MG63 (cell line): ENCODE results near the gene CDHR2. TPM values are rescaled to one million over a fixed set of nuclear protein-coding genes. Genes with fewer than 3 reads are reported as not detected.
A peak's percentile ranks its signal among the peaks of the same experiment; 100 is the strongest.

ENCODE experiments used
- DNase-seq: peaks from one replicate; pipeline ENCODE4 v3.0.0-alpha.2; 2020
- H3K27me3 ChIP-seq: fragments of 250-450 bp; sonication (Bioruptor Pico); 2 replicates; pipeline ENCODE4 v1.5.1; 2020; ENCODE audit warnings: mild to moderate bottlenecking, moderate library complexity
- H3K36me3 ChIP-seq: fragments of 250-450 bp; sonication (Bioruptor Pico); 2 replicates; pipeline ENCODE4 v1.5.1; 2020; ENCODE audit warnings: mild to moderate bottlenecking, moderate library complexity
- H3K4me3 ChIP-seq: fragments of 250-450 bp; sonication (Bioruptor Pico); 2 replicates; pipeline ENCODE4 v1.5.1; 2020; ENCODE audit warnings: mild to moderate bottlenecking, moderate library complexity
- H3K9me3 ChIP-seq: fragments of 250-450 bp; sonication (Bioruptor Pico); 2 replicates; pipeline ENCODE4 v1.5.1; 2020; ENCODE audit warnings: mild to moderate bottlenecking, moderate library complexity
- total RNA-seq: library from RNA; depleted of rRNA; stranded (reverse); fragments of >200 nt; shearing (Covaris generic); gene quantifications from 2 replicates; pipeline ENCODE4 v1.2.3, GENCODE V29; 2014; ENCODE audit warnings: low replicate concordance

The CDHR2 gene
- total RNA-seq, 1 experiment from 2014 or later: not detected

DNA sequence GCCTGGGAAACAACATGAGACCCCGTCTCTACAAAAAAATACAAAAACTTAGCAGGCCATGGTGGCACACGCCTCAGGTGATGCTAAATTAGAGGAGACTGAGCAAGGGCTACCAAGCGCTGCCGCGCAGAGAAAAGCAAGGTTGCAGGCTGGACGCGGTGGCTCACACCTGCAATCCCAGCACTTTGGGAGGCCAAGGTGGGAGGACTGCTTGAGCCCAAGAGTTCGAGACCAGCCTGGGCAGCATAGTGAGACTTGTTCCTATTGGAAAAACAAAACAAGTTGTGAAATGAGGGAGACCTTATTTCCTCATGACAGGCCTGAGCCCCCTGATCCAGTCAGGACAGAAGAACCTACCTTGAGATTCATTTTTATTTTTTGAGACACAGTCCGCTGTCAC is 23.5 kb upstream of the CDHR2 start:
- no peak for DNase-seq
- no peaks in the 10 kb centered on the region for H3K9me3 ChIP-seq
- peaks cover 41% of the 10 kb centered on the region for H3K36me3 ChIP-seq
- H3K4me3 ChIP-seq: no peak overlapping the region
- H3K27me3 ChIP-seq: no peaks in the 10 kb centered on the region

DNA sequence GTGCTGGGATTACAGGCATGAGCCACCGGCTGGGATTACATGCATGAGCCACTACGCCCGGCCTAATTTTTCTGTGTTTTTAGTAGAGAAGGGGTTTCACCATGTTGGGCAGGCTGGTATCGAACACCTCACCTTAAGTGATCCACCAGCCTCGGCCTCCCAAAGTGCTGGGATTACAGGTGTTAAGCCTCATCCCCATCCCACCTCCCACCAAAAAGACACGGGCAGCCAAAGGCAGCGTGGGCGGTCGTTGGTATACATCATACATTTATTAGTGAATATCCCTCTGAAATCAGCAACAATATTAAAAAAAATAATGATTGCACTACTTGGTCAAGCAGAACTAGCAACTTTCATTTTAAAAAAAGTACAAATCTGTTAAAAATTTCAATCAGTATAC is 22.7 kb upstream of the CDHR2 start:
- peaks cover 48% of the 10 kb centered on the region for H3K36me3 ChIP-seq
- H3K4me3 ChIP-seq: no peak overlapping the region
- no peak for DNase-seq

DNA sequence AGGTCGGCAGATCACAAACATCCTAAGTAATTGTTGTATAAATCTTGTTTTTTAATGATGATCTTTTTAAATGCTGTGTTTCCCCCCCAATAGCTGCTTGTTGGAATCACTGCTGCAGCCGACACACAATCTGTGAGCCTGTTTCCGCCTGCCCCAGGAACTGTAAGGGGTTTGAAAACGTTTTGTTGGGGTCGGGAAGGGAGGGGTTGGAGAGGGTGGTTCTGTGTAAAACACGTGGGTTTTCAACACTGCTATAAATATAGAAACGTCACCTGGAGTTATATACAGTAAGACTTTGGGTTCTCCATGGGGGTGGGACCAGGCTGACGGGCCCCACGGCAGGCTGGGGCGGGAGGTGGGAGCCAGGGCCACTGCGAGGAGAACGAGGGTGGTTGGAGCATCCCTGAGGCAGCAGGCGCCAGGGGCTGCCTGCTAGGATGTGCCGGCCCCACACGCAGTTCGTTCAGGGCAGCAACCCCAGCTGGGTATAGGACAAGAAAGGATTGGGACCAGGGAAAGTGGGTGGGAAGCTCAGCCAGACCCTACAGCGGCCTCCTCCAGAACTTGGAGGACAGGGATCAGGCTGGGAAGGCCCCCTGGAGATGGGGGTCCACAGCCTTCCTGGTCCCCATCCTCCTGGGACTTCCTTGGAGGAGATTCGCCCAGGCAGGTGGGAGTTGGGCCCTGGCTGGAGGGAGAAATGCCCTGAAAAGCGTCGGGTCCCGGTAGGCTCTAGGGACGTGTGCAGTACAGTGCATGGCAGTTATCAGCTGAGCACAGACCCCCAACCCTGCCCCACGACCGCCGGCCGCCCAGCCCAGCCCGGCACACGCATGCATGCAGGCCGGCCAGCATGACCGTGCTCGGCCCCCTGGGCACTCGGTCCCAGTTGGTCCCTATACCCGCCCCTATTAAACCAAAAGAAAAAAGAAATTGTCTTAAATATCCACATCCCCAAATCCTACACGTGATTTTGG is 21.6 kb upstream of the CDHR2 start:
- Histone ChIP-seq H3K27me3 (no peaks in the 10 kb centered on the region), H3K4me3 (no peak overlapping the region), H3K36me3 (peaks cover 54% of the 10 kb centered on the region), H3K9me3 (no peaks in the 10 kb centered on the region)
- no peak for DNase-seq

More for the DNA sequence above, 22.7 kb upstream of the CDHR2 start:
- H3K27me3 ChIP-seq: no peaks in the 10 kb centered on the region
- H3K9me3 ChIP-seq: no peaks in the 10 kb centered on the region

DNA sequence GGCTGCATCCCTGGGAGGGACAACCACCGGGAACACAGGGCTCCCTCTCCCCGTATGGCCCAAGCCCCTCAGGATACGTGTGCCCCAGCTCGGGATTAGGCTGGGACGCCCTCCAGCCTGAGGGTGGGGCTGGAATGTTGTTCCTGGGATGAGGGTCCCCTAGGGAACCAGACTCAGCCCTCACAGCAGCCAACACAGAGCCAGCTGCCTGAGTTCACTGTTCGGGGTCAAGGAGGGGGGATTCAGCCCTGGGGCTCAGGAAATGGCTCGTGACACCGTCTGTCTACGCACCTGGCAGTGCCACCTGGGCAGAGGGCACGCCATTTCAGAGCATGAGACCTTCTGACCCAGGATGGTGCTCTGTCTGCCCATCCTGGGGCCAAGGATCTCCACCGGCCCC is 20.8 kb upstream of the CDHR2 start:
- Histone ChIP-seq H3K9me3 (no peaks in the 10 kb centered on the region), H3K27me3 (no peaks in the 10 kb centered on the region), H3K36me3 (peaks cover 61% of the 10 kb centered on the region), H3K4me3 (no peak overlapping the region)
- DNase-seq: no peak

DNA sequence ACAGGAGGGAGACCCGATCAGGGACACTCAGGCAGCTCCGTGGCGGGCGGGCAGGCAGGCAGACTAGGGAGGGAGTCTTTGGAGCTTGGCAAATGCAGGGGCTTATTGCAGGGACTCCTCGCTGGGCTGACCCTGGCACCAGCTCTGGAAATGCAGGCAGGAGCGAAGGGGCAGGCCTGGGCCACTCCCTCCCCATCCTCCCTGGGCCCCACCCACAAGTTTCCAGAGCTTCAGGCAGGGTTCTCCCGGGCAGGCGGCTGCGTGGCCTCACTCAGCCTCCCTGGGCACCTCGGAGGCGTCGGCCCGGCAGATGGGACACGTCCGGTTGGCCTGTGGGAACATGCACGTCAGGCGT is 20.4 kb upstream of the CDHR2 start:
- Histone ChIP-seq H3K9me3 (no peaks in the 10 kb centered on the region), H3K27me3 (no peaks in the 10 kb centered on the region), H3K36me3 (peaks cover 65% of the 10 kb centered on the region), H3K4me3 (no peak overlapping the region)
- DNase-seq: no peak

DNA sequence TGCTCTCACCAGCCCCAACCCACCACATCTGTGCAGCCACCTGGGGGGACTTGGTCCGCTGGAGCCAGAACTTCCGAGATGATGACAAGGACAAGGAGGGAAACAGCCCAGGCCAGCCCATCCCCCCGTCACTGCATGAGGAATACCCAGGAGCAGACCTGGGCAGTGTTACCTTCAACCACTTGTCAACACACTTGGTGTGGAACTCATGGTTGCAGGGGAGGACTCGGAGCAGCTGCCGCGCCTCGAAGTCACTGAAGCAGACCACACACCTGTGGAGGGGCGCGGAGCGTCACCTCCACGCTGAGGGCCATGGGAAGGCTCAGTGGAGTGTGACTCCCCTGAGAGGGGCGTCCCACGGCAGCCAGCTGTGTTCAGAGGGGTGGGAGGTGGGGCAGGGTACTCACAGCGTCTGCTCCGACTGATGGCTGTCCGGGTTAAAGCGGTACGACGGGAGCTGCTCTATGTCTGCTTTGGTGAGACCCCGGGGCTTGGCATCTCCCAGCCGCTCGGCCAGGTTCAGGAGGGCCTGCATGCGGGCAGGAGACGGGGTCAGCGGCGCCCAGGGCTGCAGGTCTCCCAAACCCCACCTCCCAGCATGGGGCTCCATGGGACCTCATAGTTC is 19.9 kb upstream of the CDHR2 start:
- DNase-seq: no peak
- H3K27me3 ChIP-seq: no peaks in the 10 kb centered on the region
- H3K4me3 ChIP-seq: no peak overlapping the region

DNA sequence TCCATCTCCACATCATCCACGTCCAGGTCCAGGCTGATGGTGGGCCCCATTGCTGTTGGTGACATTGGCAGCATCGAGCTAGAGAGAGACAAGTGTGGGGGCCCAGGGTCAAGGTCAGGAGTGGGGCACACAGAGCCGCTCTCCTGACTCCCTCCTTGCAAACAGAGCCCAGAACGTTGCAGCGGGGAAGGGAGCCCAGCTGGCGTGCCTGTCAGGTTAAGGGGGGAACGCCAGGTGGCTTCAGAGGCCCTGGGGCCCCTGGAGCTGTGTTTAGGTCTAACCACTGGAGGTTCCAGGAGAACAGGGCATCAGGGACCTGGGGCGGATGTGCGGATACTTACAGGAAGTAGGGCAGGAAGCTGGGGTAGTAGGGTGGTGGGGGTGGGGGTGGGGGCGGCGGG is 19.4 kb upstream of the CDHR2 start:
- Histone ChIP-seq H3K36me3 (peaks cover 75% of the 10 kb centered on the region), H3K9me3 (no peaks in the 10 kb centered on the region), H3K27me3 (no peaks in the 10 kb centered on the region), H3K4me3 (no peak overlapping the region)
- no peak for DNase-seq

More for the DNA sequence above, 19.9 kb upstream of the CDHR2 start:
- H3K9me3 ChIP-seq: no peaks in the 10 kb centered on the region
- H3K36me3 ChIP-seq: peaks cover 70% of the 10 kb centered on the region

DNA sequence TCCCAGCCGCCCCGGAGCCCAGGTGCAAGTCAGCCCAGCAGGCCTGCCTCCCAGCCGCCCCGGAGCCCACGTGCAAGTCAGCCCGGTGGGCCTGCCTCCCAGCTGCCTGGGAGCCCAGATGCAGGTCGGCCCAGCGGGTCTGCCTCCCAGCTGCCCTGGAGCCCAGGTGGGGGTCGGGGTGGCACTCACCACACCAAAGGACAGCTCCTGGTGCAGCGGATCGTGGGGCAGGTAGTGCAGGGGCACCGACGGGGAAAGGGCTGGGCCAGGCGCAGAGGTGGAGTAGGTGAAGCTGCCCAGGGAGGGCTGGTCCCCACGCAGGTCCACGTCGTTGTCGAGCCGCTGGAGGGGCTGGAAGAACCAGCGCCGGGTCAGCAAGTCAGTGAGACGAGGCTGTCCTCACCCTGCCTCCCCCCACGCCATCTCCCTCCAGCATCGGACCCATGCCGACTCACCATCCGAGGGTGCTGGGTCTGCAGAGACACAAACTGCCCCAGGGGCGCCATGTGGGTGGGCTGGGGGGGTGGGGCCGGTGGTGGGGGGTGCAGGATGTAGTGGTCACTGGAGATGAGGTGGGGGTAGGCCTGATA is 18.7 kb upstream of the CDHR2 start:
- Histone ChIP-seq H3K27me3 (no peaks in the 10 kb centered on the region), H3K4me3 (no peak overlapping the region), H3K36me3 (peaks cover 81% of the 10 kb centered on the region), H3K9me3 (no peaks in the 10 kb centered on the region)
- no peak for DNase-seq

DNA sequence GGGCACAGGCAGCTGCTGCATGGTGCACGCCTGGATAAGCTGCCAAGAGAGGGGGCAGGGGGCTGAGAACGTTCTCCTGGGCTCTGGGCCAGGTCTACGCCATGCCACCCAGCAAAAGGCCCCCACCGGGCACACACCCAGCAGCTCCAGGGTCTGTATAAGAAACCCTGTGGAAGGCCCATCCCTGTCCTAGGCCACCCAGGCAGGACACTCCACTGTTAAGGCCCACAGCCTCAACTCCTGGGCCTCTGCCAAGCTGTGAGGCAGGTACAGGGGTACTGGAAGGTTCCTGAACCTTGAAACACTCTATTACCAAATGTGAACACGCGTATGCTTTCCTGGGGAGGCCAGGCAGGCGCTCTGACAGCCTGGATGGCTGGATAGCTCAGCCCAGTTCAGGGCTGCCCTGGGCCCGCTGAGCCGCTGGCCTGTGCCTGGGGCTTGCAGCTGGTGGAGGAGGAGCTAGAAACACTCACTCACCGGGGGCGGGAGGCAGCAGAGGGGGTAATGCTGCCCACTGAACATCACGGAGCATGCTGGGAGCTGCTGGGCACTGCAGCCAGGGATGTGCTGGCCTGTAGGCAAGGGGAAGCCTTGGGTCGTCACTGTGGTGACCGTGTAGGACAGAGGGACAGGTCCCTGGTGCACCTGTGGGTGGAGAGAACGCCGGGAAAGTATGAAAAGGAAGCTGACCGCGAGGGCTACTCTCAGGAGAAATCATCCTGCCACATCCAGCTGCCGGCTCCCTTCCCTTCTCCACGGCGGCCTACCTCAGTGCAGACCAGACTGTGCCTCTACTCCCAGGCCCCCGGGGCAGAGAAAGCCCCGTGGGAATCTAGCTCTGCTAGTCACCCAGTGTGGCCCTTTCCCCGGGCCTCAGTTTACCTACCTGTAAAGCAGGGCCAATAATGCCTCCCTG is 17.9 kb upstream of the CDHR2 start:
- peak; percentile 64 for DNase-seq
- no peaks in the 10 kb centered on the region for H3K27me3 ChIP-seq
- H3K4me3 ChIP-seq: no peak overlapping the region
- H3K9me3 ChIP-seq: no peaks in the 10 kb centered on the region
- peaks cover 81% of the 10 kb centered on the region for H3K36me3 ChIP-seq

DNA sequence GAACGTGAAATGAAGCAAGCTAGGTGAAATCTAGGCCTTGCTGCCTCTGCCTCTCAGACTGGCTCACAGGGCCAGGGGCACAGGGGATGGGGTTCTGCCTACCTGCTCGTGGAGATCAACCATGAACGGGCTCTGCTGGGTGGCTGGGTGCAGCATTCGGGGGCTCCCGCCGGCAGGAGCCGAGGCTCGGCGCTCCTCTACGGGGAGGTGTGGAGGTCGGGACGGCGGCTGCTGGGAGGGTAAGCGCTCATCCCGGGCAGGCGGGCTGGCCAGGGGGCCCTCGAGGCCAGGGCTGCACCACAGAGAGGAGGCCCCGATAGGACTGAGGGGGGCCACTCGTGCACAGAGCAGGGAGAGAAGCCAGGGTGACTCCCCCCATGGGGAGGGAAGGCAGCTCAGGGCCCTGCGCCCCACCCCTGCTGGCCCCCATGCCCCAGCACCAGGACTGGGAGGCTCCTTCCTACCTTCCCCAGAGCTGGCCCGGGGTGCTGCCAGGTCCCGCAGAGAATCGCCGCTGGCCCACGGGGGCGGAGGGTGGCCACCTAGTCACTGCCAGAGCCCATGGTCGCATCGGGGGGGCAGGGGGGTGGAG is 17.1 kb upstream of the CDHR2 start:
- H3K4me3 ChIP-seq: no peak overlapping the region

DNA sequence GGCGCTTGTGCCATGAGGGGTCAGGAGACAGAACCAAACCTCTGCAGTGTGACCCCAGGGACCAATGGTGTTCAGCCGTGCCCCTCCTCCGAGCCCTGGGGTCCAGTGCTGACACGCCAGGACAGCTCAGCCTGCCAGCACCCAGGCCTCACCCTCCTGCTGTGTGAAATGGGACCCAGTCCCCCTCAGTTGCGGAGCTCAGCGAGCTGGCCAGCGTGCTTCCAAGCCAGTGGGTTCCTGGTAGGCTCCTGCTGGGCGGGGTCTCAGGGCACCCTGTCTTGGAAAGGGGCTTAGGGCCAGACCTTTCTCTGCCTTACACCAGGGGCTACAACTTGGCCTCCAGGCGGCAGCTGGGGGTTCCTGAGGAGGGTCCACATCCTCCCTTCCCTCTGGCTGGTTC is 16.3 kb upstream of the CDHR2 start:
- DNase-seq: no peak
- peaks cover 73% of the 10 kb centered on the region for H3K36me3 ChIP-seq
- no peaks in the 10 kb centered on the region for H3K9me3 ChIP-seq
- no peak overlapping the region for H3K4me3 ChIP-seq
- no peaks in the 10 kb centered on the region for H3K27me3 ChIP-seq

More for the DNA sequence above, 17.1 kb upstream of the CDHR2 start:
- no peak for DNase-seq
- Histone ChIP-seq H3K9me3 (no peaks in the 10 kb centered on the region), H3K27me3 (no peaks in the 10 kb centered on the region), H3K36me3 (peaks cover 79% of the 10 kb centered on the region)

DNA sequence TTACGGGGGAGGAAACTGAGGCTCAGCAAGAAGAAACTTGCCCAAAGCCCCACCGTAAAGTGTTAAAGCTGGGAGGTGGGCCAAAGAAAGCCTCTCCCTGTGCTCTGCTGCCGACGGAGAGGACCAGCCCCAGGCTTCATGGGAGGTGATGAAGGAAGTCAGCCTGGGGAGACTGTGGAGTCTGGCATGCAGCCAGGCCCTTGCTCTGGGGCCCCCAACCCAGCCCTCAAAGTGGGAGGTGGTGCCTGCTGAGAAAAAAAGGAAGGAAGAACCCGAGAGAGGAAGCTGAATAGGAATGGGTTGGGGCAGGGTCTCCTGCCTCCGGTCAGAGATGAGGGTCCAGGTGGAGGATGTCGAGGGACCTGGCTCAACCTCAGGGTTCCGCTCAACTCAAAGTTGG is 15.8 kb upstream of the CDHR2 start:
- Histone ChIP-seq H3K36me3 (peaks cover 67% of the 10 kb centered on the region), H3K9me3 (no peaks in the 10 kb centered on the region), H3K27me3 (no peaks in the 10 kb centered on the region), H3K4me3 (no peak overlapping the region)
- DNase-seq: no peak

DNA sequence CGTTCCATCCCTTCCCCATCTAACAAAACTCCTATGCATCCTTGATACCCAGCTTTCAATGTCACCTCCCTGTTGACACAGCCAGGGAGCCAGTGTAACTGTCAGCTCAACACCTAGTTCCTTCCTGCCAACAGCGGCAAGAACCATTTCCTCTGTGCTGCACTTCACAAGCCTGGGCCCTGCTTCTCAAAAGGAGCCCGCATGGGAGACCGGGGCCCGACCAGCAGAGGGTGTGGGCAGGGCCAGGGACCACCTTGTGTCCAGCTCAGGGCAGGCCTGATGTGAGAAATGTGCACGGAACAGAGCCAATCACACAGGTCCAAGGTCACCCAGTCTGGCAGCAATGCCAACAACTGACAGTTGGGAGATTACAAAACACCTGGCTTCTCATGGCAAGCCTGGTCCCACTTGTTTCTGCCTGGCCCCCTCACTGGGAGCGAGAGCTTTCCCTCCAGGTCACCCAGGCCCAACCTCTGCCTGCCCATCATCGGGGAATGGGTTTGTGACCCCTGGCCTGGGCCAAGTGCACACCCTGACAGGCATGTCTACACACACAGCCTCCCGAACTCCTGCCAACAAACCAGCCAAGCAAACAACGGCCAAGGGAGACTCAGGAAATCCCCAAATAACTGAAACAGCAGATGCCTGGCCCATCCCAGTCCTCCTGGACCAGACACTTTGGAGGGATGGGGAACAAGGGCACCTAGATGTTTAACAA is 15.1 kb upstream of the CDHR2 start:
- peak; percentile 84 for DNase-seq
- Histone ChIP-seq H3K36me3 (peaks cover 61% of the 10 kb centered on the region), H3K4me3 (no peak overlapping the region)

DNA sequence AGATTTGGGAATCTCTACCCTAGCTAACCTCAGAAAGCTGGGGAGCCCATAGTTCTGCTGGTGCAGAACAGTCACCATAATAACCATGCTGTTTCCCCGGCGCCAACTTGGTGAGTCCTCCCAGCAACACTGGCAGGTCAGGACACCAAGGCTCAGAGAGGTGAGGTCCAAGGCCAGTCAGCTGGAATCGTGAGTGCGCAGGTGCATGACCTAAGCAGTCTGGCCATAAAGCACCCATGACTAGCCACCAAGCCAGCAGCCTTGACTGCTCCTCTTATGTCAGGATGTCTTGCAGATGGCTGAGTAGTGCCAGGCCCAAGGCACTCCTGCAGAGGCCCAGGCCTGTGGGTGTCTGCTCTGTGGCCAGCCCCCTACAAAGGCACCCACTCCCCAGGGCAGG is 14.5 kb upstream of the CDHR2 start:
- DNase-seq: no peak
- Histone ChIP-seq H3K27me3 (no peaks in the 10 kb centered on the region), H3K4me3 (peak overlapping the region; percentile 80), H3K9me3 (no peaks in the 10 kb centered on the region), H3K36me3 (peaks cover 55% of the 10 kb centered on the region)

More for the DNA sequence above, 15.1 kb upstream of the CDHR2 start:
- Histone ChIP-seq H3K27me3 (no peaks in the 10 kb centered on the region), H3K9me3 (no peaks in the 10 kb centered on the region)

DNA sequence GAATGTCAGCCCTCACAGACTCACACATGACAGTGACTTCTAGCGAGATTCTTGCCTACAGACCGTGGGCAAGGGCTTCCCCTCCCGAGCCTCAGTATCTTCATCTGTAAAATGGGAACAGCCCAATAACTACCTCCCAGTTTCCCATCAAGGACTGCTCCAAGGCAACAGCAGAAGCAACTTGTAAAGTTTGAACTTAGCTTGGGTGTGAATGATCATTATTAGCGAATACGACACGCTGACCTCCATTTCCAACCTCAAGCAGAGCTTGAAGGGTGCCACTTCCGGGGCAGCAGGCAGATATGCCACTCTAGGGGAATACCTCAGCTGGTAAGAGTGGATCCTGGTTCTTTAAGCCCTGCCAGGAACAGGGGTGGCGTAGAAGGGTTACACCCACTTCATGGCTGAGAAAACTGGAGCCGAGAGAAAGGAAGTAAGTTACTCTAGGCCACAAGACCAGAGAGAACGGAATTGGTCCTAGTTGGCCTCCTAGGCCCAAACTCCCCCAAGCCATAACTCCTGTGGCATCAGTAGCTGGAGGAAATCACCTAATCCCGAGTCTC is 14.0 kb upstream of the CDHR2 start:
- Histone ChIP-seq H3K36me3 (peaks cover 53% of the 10 kb centered on the region), H3K4me3 (peak overlapping the region; percentile 80), H3K9me3 (no peaks in the 10 kb centered on the region), H3K27me3 (no peaks in the 10 kb centered on the region)
- DNase-seq: peak; percentile 40
